GM12875 (cell line): ENCODE data around the gene SLITRK1.

ENCODE experiments used
- H3K4me3 ChIP-seq: one replicate; pipeline ENCODE4 v1.5.1; 2011; ENCODE audit warnings: low read depth, low read length, control low read depth
- CTCF ChIP-seq: IDR thresholded peaks from 2 replicates; pipeline ENCODE4 v1.5.1; 2011; ENCODE audit warnings: low read depth, mild to moderate bottlenecking, control low read depth, inconsistent platforms, low read length, moderate library complexity, borderline replicate concordance; ENCODE audit not compliant: insufficient read depth

Gene SLITRK1

GRCh38 chr13:83895994-83896580 lies 13.8 kb upstream of the SLITRK1 start:
- H3K4me3 ChIP-seq: no peak overlapping the region
- TF ChIP-seq CTCF: no peak

- H3K4me3 ChIP-seq: no peak overlapping the region
- no peak for TF ChIP-seq CTCF
These were observed 8.1 kb upstream of the SLITRK1 start for GRCh38 chr13:83890358-83890757.

- no peak for TF ChIP-seq CTCF
- H3K4me3 ChIP-seq: no peak overlapping the region
These were observed 1.9 kb upstream of the SLITRK1 start for GRCh38 chr13:83884141-83884540.

- no peak overlapping the region for H3K4me3 ChIP-seq
These were observed 818 bp upstream of the SLITRK1 start for GRCh38 chr13:83883061-83883523.

GRCh38 chr13:83882606-83882959 lies 309 bp upstream of the SLITRK1 start:
- H3K4me3 ChIP-seq: no peak overlapping the region

More at GRCh38 chr13:83883061-83883523, 818 bp upstream of the SLITRK1 start:
- TF ChIP-seq CTCF: no peak

GRCh38 chr13:83881140-83881684 lies 1.1 kb downstream of the SLITRK1 start:
- no peak overlapping the region for H3K4me3 ChIP-seq
- no peak for TF ChIP-seq CTCF

More at GRCh38 chr13:83882606-83882959, 309 bp upstream of the SLITRK1 start:
- TF ChIP-seq CTCF: no peak
